GM19438 (cell line): ENCODE data around the gene FMO5.
"Not testable (repeated sequence)": the region's sequence is repeated elsewhere in the genome, so short reads cannot be mapped to it uniquely, and the experiment has no call there.

Experiments used
- ATAC-seq: cut with Tn5 transposase; IDR thresholded peaks from one replicate; pipeline ENCODE4 v1.9.1; 2021; ENCODE audit warnings: low read depth; ENCODE audit not compliant: unreplicated experiment

FMO5 gene

GRCh38 chr1:147157116-147157515, 68.0 kb downstream of the FMO5 start:
- ATAC-seq, result not testable (repeated sequence)

GRCh38 chr1:147156642-147157041, 68.5 kb downstream of the FMO5 start:
- ATAC-seq, result no peak

GRCh38 chr1:147152772-147153171, 72.4 kb downstream of the FMO5 start:
- ATAC-seq, result no peak

- no peak for ATAC-seq
Measured at GRCh38 chr1:147151244-147151643, 73.9 kb downstream of the FMO5 start.

GRCh38 chr1:147142886-147143285, 82.3 kb downstream of the FMO5 start:
- no peak for ATAC-seq
